Measurements from ENCODE around the gene DCTN3.

The DCTN3 gene

DNA sequence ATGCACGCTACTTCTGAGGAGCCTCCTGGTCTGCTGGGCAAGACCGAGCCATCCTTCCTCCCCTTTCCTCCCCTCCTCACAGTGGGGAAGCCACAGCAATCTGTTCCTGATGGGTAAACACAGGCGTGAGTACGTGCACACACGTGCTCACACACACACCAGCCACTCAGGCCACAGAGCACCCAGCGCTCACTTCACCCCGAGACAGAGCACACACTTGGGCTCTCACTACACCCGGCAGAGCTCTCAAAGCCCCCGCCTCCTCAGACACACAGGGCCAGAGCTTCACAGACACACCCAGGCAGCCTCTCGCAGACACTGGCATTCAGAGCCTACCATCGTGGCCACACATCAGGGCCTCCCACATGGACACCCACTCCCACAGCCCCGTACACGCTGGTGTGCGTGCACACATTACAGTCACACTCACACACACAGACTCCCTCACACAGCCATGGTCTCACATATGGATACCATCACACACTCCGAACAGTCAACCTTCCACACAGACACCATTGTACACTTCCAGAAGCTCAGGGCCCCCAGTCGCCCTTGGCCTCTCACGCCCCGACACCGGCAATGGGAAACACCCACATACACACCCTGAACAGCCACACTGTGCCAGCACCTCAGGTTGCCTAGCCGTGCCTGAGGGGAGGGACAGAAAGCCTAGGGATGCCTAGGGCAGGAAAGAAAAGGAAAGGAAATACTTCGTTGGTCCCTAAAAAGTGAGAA, 44.3 kb downstream of the DCTN3 start:
- no peak overlapping the region for H3K4me3 ChIP-seq (ENCODE audit: low read depth, low read length)
- TF ChIP-seq, protein P1, sequence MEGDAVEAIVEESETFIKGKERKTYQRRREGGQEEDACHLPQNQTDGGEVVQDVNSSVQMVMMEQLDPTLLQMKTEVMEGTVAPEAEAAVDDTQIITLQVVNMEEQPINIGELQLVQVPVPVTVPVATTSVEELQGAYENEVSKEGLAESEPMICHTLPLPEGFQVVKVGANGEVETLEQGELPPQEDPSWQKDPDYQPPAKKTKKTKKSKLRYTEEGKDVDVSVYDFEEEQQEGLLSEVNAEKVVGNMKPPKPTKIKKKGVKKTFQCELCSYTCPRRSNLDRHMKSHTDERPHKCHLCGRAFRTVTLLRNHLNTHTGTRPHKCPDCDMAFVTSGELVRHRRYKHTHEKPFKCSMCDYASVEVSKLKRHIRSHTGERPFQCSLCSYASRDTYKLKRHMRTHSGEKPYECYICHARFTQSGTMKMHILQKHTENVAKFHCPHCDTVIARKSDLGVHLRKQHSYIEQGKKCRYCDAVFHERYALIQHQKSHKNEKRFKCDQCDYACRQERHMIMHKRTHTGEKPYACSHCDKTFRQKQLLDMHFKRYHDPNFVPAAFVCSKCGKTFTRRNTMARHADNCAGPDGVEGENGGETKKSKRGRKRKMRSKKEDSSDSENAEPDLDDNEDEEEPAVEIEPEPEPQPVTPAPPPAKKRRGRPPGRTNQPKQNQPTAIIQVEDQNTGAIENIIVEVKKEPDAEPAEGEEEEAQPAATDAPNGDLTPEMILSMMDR (IDR thresholded peaks at IDR 0.05; ENCODE audit: borderline replicate concordance, insufficient read depth, low read depth, low read length) = no peak

DNA sequence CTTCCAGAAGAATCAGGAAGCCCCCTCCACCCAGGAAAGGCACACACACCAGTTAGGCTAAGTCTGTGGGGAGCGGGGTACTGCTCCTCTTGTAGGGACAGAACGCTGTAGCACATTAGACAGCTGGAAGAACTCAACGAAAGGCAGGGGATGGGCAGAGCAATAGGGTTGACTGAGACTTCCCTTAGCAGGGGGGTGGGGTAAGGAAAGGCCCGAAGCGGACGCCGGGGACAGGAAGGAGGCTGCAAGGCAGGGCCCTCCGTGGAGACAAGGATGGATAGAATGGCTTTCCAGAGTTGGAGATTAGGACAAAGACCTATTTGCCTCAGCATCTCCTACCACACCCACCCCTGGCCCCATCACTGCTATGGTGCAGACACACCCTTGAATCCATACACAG, 45.1 kb downstream of the DCTN3 start:
- TF ChIP-seq, protein P1 (IDR thresholded peaks at IDR 0.05; ENCODE audit: borderline replicate concordance, insufficient read depth, low read depth, low read length) = no peak
- no peak overlapping the region for H3K4me3 ChIP-seq (ENCODE audit: low read depth, low read length)

DNA sequence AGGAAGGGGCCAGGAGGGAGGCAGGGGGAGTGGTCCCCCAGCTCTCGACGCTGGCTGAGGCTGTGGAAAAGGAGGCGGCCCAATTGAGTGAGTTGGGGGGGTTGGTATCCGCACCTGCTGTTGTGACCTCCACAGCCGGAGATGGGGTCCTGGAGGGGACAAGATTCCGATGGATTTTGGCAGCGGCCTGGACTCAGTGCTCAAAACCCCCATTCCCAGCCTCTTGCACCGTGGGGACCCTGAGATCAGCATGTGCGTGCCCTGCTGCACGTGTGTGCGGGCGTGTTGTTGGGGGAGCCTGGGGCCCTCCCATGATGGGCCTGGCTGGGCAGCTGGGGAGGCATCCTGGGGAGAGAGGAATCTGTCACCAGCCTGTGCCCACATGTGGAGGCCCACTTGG, 45.7 kb downstream of the DCTN3 start:
- H3K4me3 ChIP-seq (ENCODE audit: low read depth, low read length) = no peak overlapping the region
- TF ChIP-seq, protein P1 (IDR thresholded peaks at IDR 0.05; ENCODE audit: borderline replicate concordance, insufficient read depth, low read depth, low read length) = no peak

DNA sequence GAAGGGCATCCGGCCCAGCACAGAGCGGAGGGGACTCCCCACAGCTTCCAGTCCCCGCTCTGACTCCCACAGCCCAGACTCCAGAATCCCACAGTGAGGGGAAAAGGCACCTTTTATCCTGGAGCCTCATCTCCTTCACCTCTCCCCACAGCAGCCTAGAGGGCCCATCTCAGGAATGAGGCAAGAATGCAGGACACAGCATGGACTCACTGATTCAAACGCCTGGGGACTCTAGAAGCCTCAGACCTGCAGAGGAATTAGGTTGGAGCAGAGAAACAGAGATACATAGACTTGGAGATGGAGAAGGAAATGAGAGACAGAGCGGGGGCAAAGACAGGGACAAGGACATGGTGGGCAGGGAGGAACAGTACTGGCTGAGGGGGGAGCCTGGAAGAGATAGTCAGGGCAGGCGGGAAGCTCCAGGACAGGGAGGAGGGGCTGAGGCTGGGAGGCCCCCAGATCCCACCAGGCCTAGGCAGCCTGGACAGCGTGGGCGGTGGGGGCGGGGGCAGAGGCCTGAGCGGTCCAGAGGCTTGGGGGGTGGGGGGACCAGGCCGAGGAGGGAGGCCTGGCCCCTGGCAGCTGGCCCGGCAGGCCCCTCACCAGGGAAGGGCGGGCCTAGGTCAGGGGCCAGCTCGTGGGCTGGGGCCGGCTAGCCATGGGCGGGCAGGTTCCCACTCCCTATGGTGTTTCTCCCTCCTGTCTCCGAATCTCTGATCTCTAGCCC, 46.5 kb downstream of the DCTN3 start:
- TF ChIP-seq, protein P1 (IDR thresholded peaks at IDR 0.05; ENCODE audit: borderline replicate concordance, insufficient read depth, low read depth, low read length) = no peak
- no peak overlapping the region for H3K4me3 ChIP-seq (ENCODE audit: low read depth, low read length)

DNA sequence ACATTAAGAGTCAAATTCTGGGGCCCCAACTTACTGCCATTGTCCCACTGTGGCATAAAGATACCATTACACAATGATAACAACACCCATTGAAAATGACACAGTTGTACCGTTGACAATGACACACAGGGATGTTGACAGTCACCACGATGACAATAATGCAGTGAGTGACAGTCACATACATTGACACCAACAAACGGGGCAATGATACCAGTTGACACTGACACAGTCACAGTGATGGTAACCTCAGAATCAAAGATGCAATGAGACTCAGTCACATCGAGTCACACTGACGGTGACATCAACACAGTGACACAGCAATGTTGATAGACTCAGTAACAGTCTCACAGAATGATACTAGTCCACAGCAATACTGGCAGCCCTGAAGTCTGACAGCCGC, 47.7 kb downstream of the DCTN3 start:
- TF ChIP-seq, protein P1 (IDR thresholded peaks at IDR 0.05; ENCODE audit: borderline replicate concordance, insufficient read depth, low read depth, low read length) = no peak

DNA sequence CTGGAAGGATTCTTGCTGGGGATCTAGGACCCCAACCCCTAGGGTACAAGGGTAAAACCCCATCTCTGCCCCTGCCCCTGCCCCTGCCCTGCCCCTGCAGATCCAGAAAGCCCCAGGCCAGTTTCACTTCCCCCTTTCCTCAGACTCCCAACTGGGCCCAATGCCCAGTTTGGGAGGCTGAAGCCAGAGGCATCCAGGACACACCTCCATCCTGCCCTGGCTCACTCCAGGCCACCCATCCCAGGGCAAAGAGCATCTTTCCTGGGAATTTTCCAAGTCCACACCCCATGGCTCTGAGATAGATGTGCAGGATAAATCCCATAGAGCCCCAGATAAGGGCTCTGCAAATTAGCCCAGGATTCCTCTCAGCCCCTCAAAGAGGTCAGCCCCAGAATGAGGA, 48.2 kb downstream of the DCTN3 start:
- no peak overlapping the region for H3K4me3 ChIP-seq (ENCODE audit: low read depth, low read length)
- TF ChIP-seq, protein P1 (IDR thresholded peaks at IDR 0.05; ENCODE audit: borderline replicate concordance, insufficient read depth, low read depth, low read length) = no peak

More for the DNA sequence above, 47.7 kb downstream of the DCTN3 start:
- no peak overlapping the region for H3K4me3 ChIP-seq (ENCODE audit: low read depth, low read length)

DNA sequence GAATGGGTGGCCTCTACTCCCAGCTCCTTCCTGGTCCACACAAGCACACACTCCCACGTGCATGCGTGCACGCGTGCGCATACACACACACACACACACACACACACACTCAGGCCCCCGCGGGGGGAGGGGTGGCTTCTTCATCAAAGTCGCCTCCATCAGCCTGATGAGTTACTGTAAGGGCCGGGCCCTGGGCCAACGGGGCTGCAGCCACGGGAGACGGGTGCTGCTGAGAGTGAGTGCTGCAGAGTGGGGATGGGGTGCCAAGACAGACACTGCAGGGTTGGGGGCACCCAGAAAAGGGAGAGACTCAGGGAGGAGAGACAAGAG, 48.8 kb downstream of the DCTN3 start:
- H3K4me3 ChIP-seq (ENCODE audit: low read depth, low read length) = no peak overlapping the region
- TF ChIP-seq, protein P1 (IDR thresholded peaks at IDR 0.05; ENCODE audit: borderline replicate concordance, insufficient read depth, low read depth, low read length) = no peak

Data from GM12875 (cell line).